ENCODE data around the gene UGP2.
"Not testable (repeated sequence)": the region's sequence is repeated elsewhere in the genome, so short reads cannot be mapped to it uniquely, and the experiment has no call there.

UGP2 gene

DNA sequence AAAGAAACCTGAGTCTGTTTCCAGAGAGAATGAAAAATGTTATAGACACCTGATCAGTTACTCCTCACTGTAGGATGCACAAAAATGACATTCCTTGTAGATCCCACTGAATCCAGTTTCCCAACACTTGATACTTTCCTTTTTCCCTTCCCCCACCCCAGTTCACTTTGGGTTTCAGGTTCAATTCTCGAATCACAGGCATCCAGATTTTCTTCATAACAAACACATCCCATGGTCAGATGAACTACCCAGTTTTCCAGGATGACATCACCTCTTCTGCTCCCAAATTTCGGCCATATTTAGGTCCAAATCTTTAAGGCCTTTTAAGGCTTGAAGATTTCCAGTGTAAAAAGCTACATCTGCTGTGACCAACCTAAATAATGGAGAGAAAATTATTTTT is 51.5 kb downstream of the UGP2 start:
- no peak for DNase-seq (ENCODE audit: low read depth)

DNA sequence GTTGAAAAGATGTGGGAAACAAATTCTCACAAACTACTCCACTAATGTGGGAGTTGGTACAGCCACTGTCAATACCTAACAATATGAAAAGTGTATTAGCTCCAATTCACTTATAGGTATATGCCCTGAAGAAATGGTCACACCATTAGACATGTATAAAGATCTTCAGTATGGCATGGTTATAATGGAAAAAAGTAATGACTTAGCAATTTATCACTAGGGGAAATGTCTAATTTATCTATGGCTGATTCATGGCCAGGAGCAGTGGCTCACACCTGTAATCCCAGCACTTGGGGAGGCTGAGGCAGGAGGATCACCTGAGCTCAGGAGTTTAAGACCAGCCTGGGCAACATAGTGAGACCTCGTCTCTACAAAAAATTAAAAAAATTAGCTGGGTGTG is 52.5 kb downstream of the UGP2 start:
- no peak for DNase-seq (ENCODE audit: low read depth)

DNA sequence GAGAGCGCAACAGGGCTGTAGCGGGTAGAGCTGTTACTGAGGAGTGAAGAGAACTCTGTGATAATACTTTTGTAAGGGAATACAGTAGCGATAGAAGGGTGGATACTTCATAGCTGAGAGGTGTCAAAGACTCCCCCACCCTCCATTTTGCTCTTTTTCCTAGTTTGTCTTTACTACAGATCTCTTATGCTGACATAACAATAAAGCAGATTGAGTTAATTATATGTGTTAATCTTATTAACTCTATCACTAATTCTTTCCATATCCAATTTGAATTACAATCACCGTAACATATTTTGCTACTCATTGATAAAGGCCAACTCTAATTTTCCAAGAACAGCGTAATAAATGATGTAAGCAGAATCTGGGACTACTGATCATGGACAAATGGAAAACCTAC is 57.1 kb downstream of the UGP2 start:
- DNase-seq (ENCODE audit: low read depth): no peak

DNA sequence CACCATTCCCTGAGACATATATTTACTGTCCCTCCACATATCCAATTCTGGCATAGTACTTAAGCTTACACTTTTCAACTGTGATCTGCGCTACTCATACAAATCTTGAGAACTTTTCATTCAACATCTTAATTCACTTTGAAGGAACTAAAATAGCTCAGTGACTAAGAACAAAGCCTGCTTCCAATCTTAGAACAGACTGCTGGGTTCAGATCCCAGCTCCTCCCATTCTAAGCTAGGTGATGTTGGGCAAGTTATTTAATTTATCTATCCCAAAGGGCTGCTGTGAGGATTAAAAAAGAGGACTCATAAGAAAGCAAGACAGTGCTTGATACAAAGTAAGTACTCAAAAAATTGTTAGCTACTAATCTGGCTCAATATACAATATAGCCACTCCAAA is 57.9 kb downstream of the UGP2 start:
- DNase-seq (ENCODE audit: low read depth): no peak

DNA sequence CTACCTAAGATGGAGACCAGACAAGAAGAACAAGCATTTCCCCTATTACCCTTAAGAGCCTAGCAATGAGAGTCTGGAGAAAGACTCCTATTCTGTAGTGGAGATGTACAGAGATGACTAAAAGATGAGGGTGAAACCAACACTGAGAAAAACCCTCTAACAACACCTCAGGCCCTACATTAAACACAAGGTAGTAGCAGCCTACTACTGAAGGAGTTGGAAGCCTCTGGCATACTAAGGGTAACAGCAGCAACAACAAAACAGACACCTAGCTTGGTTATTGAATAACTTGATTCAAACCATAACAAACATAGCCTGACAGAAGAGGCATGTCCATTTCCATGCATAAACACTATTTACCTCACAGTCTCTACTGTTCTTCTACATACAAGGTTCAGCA is 60.5 kb downstream of the UGP2 start:
- no peak for DNase-seq (ENCODE audit: low read depth)

DNA sequence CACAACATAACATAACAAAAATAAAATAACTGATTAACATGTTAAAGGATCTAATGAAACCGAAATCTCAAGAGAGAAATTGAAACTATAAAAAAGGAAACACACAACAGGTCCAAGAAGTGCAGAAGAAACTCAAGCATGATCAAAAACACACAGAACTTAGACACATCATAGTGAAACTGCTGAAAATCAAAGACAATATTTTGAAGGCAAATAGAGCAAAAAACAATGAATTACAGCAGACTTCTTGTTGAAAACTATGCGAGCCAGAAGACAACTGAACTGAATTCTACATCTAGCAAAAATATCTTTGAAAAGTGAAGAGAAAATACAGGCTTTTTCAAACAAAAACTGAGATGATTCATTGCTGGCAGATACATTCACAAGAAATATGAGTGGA is 61.3 kb downstream of the UGP2 start:
- no peak for DNase-seq (ENCODE audit: low read depth)

DNA sequence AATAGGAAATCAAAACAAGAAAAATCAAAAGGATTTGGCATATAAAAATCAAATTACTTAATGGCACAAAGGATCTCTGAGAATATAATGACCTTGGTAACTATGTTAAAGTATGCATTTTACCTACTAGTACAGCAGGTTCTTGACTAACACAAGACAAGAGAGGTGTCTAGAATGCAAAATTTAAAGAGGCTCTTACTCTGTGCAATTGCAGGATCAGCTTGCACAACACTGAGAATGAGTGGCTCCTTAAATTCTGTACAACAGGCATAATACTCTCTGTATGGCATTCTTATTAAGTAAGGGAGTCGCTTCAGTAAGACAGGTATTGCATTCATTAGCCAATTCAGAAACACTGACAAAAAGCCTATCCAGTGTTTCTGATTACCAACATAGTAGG is 72.6 kb downstream of the UGP2 start:
- no peak for DNase-seq (ENCODE audit: low read depth)

DNA sequence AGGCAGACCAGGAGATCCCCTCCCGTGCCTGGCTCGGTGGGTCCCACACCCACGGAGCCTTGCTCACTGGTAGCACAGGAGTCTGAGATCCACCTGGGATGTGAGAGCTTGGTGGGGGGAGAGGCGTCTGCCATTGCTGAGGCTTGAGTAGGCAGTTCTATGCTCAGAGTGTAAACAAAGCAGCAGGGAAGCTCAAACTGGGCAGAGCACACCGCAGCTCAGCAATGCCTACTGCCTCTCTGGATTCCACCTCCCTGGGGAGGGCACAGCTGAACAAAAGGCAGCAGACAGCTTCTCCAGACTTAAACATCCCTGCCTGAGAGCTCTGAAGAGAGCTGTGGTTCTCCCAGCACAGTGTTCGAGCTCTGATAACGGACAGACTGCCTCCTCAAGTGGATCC is 85.1 kb downstream of the UGP2 start:
- DNase-seq (ENCODE audit: low read depth): no peak

DNA sequence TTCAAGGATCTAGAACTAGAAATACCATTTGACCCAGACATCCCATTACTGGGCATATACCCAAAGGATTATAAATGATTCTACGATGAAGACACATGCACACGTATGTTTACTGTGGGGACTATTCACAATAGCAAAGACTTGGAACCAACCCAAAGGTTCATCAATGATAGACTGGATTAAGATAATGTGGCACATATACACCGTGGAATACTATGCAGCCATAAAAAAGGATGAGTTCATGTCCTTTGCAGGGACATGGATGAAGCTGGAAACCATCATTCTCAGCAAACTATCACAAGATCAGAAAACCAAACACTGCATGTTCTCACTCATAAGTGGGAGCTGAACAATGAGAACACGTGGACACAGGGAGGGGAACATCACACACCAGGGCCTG is 90.4 kb downstream of the UGP2 start:
- DNase-seq (ENCODE audit: low read depth): not testable (repeated sequence)

Measured in stimulated activated CD8-positive, alpha-beta memory T cell treated with anti-CD3 and anti-CD28 coated beads, Interleukin-12 subunit alpha, Interleukin-12 subunit beta, amount 100 ng/mL, for 1 hour (primary cell).